HG03460 (cell line): ENCODE measurements around the gene ARHGAP31.
"Not testable (repeated sequence)": the region's sequence is repeated elsewhere in the genome, so short reads cannot be mapped to it uniquely, and the experiment has no call there.

ENCODE experiments used
- ATAC-seq: cut with Tn5 transposase; IDR thresholded peaks from one replicate; pipeline ENCODE4 v1.9.1; 2021; ENCODE audit not compliant: unreplicated experiment

The ARHGAP31 gene

GRCh38 chr3:119293105-119293870 is 895 bp upstream of the ARHGAP31 start:
- ATAC-seq = no peak

GRCh38 chr3:119294696-119295671 is 801 bp downstream of the ARHGAP31 start:
- peak; percentile 41 for ATAC-seq

- ATAC-seq = no peak
Observed at GRCh38 chr3:119295816-119296726, 1.9 kb downstream of the ARHGAP31 start.

GRCh38 chr3:119296727-119297122 is 2.5 kb downstream of the ARHGAP31 start:
- ATAC-seq = no peak

GRCh38 chr3:119297169-119297568 is 3.0 kb downstream of the ARHGAP31 start:
- ATAC-seq = no peak

GRCh38 chr3:119298565-119298941 is 4.4 kb downstream of the ARHGAP31 start:
- ATAC-seq = no peak

- no peak for ATAC-seq
Observed at GRCh38 chr3:119300991-119301391, 6.8 kb downstream of the ARHGAP31 start.

- no peak for ATAC-seq
Observed at GRCh38 chr3:119301662-119302061, 7.5 kb downstream of the ARHGAP31 start.

GRCh38 chr3:119302697-119303551 is 8.7 kb downstream of the ARHGAP31 start:
- ATAC-seq = peak; percentile 71

- no peak for ATAC-seq
Observed at GRCh38 chr3:119304201-119304713, 10.1 kb downstream of the ARHGAP31 start.

- no peak for ATAC-seq
Observed at GRCh38 chr3:119305286-119305685, 11.1 kb downstream of the ARHGAP31 start.

GRCh38 chr3:119306378-119306777 is 12.2 kb downstream of the ARHGAP31 start:
- not testable (repeated sequence) for ATAC-seq

- no peak for ATAC-seq
Observed at GRCh38 chr3:119308355-119308754, 14.2 kb downstream of the ARHGAP31 start.

GRCh38 chr3:119309591-119309990 is 15.4 kb downstream of the ARHGAP31 start:
- no peak for ATAC-seq

- ATAC-seq = no peak
Observed at GRCh38 chr3:119310071-119310470, 15.9 kb downstream of the ARHGAP31 start.

- ATAC-seq = no peak
Observed at GRCh38 chr3:119311081-119311925, 17.1 kb downstream of the ARHGAP31 start.

- no peak for ATAC-seq
Observed at GRCh38 chr3:119313461-119313860, 19.3 kb downstream of the ARHGAP31 start.

GRCh38 chr3:119314821-119315220 is 20.6 kb downstream of the ARHGAP31 start:
- no peak for ATAC-seq
